ENCODE data around the gene GALNT5.
A peak's percentile ranks its signal among the peaks of the same experiment; 100 is the strongest.

Gene GALNT5

GRCh38 chr2:157236404-157236803 is 21.1 kb upstream of the GALNT5 start:
- DNase-seq (ENCODE audit: low read depth in 2 of 2): no peak
- TF ChIP-seq CTCF (IDR thresholded peaks at IDR 0.05; ENCODE audit: low read depth, low read length): no peak

GRCh38 chr2:157238296-157238695 is 19.2 kb upstream of the GALNT5 start:
- no peak overlapping the region for H3K4me3 ChIP-seq (replicated peaks in 1 of 2; ENCODE audit: low read depth in 2 of 2, low read length in 2 of 2)
- no peak for TF ChIP-seq CTCF (IDR thresholded peaks at IDR 0.05; ENCODE audit: low read depth, low read length)
- no peak for DNase-seq (ENCODE audit: low read depth in 2 of 2)

More at GRCh38 chr2:157236404-157236803, 21.1 kb upstream of the GALNT5 start:
- no peak overlapping the region for H3K4me3 ChIP-seq (replicated peaks in 1 of 2; ENCODE audit: low read depth in 2 of 2, low read length in 2 of 2)

- no peak for DNase-seq (ENCODE audit: low read depth in 2 of 2)
- H3K4me3 ChIP-seq (replicated peaks in 1 of 2; ENCODE audit: low read depth in 2 of 2, low read length in 2 of 2): no peak overlapping the region
- no peak for TF ChIP-seq CTCF (IDR thresholded peaks at IDR 0.05; ENCODE audit: low read depth, low read length)
These were observed 12.8 kb upstream of the GALNT5 start for GRCh38 chr2:157244691-157245090.

GRCh38 chr2:157245144-157245840 is 12.2 kb upstream of the GALNT5 start:
- no peak overlapping the region for H3K4me3 ChIP-seq (replicated peaks in 1 of 2; ENCODE audit: low read depth in 2 of 2, low read length in 2 of 2)
- no peak for TF ChIP-seq CTCF (IDR thresholded peaks at IDR 0.05; ENCODE audit: low read depth, low read length)
- DNase-seq (ENCODE audit: low read depth in 2 of 2): no peak

GRCh38 chr2:157245846-157246764 is 11.4 kb upstream of the GALNT5 start:
- peak; percentile 68 to 96 for DNase-seq (ENCODE audit: low read depth in 2 of 2)
- no peak overlapping the region for H3K4me3 ChIP-seq (replicated peaks in 1 of 2; ENCODE audit: low read depth in 2 of 2, low read length in 2 of 2)
- TF ChIP-seq CTCF (IDR thresholded peaks at IDR 0.05; ENCODE audit: low read depth, low read length): no peak

GRCh38 chr2:157246765-157247407 is 10.6 kb upstream of the GALNT5 start:
- DNase-seq (ENCODE audit: low read depth in 2 of 2): peak in 1 of 2 donors; percentile 18
- no peak overlapping the region for H3K4me3 ChIP-seq (replicated peaks in 1 of 2; ENCODE audit: low read depth in 2 of 2, low read length in 2 of 2)
- TF ChIP-seq CTCF (IDR thresholded peaks at IDR 0.05; ENCODE audit: low read depth, low read length): no peak

All from cardiac fibroblast (primary cell).